ENCODE data around the gene SPTBN4. TPM values are rescaled to one million over a fixed set of nuclear protein-coding genes. Genes with fewer than 3 reads are reported as not detected.
A peak's percentile ranks its signal among the peaks of the same experiment; 100 is the strongest.

SPTBN4 gene
- total and polyA plus RNA-seq, 10 of the 15 experiments (the other 5 are each of a cell fraction or from before 2014, with no cell fraction given): 0.04 to 1.1 (median 0.34) TPM; not detected in 1

DNA sequence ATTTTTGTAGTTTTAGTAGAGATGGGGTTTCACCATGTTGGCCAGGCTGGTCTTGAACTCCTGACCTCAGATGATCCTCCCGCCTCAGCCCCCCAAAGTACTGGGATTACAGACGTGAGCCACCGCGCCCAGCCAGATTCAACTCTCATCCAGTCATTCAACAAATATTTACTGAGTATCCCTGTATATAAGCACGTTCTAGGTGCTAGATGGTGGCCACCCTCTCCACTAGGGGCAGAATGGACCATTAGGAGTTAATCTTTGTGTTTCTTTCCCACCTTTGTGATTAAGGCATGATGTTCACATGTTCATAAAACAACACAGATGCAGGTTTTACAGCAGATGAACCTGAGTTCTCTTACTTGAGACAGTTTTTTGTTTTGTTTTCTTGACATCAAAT, 117.2 kb downstream of the SPTBN4 start:
- Histone ChIP-seq H3K4me3 (no peak overlapping the region), H3K27me3 (replicated peaks in 1 of 2; ENCODE audit: control insufficient read depth in 2 of 2, insufficient read depth in 2 of 2, low read length in 1 of 2) (no peaks in the 10 kb centered on the region), H3K4me1 (ENCODE audit: control insufficient read depth, insufficient read depth, low read length) (peaks cover 19% of the 10 kb centered on the region), H3K9me3 (replicated peaks; ENCODE audit: control insufficient read depth, insufficient read depth, low read length) (no peaks in the 10 kb centered on the region), H3K4me2 (ENCODE audit: control insufficient read depth, insufficient read depth) (no peak overlapping the region), H3K36me3 (ENCODE audit: control insufficient read depth in 2 of 2, insufficient read depth in 2 of 2, low read length in 1 of 2) (peaks cover 8 to 14% of the 10 kb centered on the region in 2 experiments), H4K20me1 (ENCODE audit: control insufficient read depth, insufficient read depth) (no peaks in the 10 kb centered on the region), H3K27ac (ENCODE audit: control insufficient read depth, insufficient read depth) (0 out of 2 replicates have a peak overlapping the region, but pooled peaks have one; percentile 2), H2AFZ (ENCODE audit: control insufficient read depth, low read depth, low read length) (no peak overlapping the region), H3K79me2 (ENCODE audit: control insufficient read depth, insufficient read depth, low read length) (no peaks in the 10 kb centered on the region), H3K9ac (ENCODE audit: control insufficient read depth, insufficient read depth, low read length) (no peak overlapping the region)
- ChIA-PET SMC1A (ENCODE audit: uncharacterized antibody, unreplicated experiment) (no interaction called here), CTCF (interaction anchor here (0.5 kb wide), 1 partner anchor 35 kb away, joined by 3 read pairs; no protein-coding TSS in a partner anchor), POLR2A (no interaction called here), RAD21 (ENCODE audit: unreplicated experiment) (no interaction called here)
- WGBS (ENCODE audit: insufficient coverage, insufficient replicate concordance, low lambda C conversion rate, missing lambda C conversion rate): 17% methylated on average over 5 of the region's 5 CpGs
- FAIRE-seq: no peak
- in situ Hi-C loops (cut with MboI) (no loop called here), intact Hi-C loops (cut with micrococcal nuclease; ENCODE audit: unreplicated experiment) (no loop called here)
- ATAC-seq: 0 out of 3 replicates have a peak, but pooled peaks have one; percentile 32
- TF ChIP-seq, protein P1, sequence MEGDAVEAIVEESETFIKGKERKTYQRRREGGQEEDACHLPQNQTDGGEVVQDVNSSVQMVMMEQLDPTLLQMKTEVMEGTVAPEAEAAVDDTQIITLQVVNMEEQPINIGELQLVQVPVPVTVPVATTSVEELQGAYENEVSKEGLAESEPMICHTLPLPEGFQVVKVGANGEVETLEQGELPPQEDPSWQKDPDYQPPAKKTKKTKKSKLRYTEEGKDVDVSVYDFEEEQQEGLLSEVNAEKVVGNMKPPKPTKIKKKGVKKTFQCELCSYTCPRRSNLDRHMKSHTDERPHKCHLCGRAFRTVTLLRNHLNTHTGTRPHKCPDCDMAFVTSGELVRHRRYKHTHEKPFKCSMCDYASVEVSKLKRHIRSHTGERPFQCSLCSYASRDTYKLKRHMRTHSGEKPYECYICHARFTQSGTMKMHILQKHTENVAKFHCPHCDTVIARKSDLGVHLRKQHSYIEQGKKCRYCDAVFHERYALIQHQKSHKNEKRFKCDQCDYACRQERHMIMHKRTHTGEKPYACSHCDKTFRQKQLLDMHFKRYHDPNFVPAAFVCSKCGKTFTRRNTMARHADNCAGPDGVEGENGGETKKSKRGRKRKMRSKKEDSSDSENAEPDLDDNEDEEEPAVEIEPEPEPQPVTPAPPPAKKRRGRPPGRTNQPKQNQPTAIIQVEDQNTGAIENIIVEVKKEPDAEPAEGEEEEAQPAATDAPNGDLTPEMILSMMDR (IDR thresholded peaks at IDR 0.05 in 2 of 3, conservative IDR thresholded peaks at IDR 0.05 in 1 of 3; ENCODE audit: control insufficient read depth in 2 of 3, extremely low read depth in 1 of 3, insufficient read depth in 1 of 3, low read depth in 3 of 3, low read length in 3 of 3): peak in 1 of 3 experiments; percentile 44; a peak in 2 of 6 replicates
- TF ChIP-seq IKZF2 (IDR thresholded peaks at IDR 0.05): no peak
- TF ChIP-seq, protein P2, sequence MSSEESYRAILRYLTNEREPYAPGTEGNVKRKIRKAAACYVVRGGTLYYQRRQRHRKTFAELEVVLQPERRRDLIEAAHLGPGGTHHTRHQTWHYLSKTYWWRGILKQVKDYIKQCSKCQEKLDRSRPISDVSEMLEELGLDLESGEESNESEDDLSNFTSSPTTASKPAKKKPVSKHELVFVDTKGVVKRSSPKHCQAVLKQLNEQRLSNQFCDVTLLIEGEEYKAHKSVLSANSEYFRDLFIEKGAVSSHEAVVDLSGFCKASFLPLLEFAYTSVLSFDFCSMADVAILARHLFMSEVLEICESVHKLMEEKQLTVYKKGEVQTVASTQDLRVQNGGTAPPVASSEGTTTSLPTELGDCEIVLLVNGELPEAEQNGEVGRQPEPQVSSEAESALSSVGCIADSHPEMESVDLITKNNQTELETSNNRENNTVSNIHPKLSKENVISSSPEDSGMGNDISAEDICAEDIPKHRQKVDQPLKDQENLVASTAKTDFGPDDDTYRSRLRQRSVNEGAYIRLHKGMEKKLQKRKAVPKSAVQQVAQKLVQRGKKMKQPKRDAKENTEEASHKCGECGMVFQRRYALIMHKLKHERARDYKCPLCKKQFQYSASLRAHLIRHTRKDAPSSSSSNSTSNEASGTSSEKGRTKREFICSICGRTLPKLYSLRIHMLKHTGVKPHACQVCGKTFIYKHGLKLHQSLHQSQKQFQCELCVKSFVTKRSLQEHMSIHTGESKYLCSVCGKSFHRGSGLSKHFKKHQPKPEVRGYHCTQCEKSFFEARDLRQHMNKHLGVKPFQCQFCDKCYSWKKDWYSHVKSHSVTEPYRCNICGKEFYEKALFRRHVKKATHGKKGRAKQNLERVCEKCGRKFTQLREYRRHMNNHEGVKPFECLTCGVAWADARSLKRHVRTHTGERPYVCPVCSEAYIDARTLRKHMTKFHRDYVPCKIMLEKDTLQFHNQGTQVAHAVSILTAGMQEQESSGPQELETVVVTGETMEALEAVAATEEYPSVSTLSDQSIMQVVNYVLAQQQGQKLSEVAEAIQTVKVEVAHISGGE (CRISPR knock-in tag; IDR thresholded peaks at IDR 0.05): no peak
- 0 out of 2 replicates have a peak, but pooled peaks have one; percentile 14 for TF ChIP-seq RAD21 (IDR thresholded peaks at IDR 0.05; ENCODE audit: insufficient read depth, low read depth, low read length)
- TF ChIP-seq, protein P3, sequence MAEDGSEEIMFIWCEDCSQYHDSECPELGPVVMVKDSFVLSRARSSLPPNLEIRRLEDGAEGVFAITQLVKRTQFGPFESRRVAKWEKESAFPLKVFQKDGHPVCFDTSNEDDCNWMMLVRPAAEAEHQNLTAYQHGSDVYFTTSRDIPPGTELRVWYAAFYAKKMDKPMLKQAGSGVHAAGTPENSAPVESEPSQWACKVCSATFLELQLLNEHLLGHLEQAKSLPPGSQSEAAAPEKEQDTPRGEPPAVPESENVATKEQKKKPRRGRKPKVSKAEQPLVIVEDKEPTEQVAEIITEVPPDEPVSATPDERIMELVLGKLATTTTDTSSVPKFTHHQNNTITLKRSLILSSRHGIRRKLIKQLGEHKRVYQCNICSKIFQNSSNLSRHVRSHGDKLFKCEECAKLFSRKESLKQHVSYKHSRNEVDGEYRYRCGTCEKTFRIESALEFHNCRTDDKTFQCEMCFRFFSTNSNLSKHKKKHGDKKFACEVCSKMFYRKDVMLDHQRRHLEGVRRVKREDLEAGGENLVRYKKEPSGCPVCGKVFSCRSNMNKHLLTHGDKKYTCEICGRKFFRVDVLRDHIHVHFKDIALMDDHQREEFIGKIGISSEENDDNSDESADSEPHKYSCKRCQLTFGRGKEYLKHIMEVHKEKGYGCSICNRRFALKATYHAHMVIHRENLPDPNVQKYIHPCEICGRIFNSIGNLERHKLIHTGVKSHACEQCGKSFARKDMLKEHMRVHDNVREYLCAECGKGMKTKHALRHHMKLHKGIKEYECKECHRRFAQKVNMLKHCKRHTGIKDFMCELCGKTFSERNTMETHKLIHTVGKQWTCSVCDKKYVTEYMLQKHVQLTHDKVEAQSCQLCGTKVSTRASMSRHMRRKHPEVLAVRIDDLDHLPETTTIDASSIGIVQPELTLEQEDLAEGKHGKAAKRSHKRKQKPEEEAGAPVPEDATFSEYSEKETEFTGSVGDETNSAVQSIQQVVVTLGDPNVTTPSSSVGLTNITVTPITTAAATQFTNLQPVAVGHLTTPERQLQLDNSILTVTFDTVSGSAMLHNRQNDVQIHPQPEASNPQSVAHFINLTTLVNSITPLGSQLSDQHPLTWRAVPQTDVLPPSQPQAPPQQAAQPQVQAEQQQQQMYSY (CRISPR knock-in tag; IDR thresholded peaks at IDR 0.05): no peak
- no peak for TF ChIP-seq TCF12 (IDR thresholded peaks at IDR 0.05; ENCODE audit: low read depth, low read length)
- no TSS peak for BruUV-seq (replicated peaks)
- no peak for DNase-seq (ENCODE audit: low read depth, low spot score)
